NCI-H2171 treated with DMSO at 0.1 percent for 48 hours (cell line): ENCODE data around the gene GRID1.
A peak's percentile ranks its signal among the peaks of the same experiment; 100 is the strongest.

ENCODE experiments used
- DNase-seq: peaks from one replicate; lab custom pipeline; 2025; lab: John Stamatoyannopoulos, UW

Gene GRID1

DNA sequence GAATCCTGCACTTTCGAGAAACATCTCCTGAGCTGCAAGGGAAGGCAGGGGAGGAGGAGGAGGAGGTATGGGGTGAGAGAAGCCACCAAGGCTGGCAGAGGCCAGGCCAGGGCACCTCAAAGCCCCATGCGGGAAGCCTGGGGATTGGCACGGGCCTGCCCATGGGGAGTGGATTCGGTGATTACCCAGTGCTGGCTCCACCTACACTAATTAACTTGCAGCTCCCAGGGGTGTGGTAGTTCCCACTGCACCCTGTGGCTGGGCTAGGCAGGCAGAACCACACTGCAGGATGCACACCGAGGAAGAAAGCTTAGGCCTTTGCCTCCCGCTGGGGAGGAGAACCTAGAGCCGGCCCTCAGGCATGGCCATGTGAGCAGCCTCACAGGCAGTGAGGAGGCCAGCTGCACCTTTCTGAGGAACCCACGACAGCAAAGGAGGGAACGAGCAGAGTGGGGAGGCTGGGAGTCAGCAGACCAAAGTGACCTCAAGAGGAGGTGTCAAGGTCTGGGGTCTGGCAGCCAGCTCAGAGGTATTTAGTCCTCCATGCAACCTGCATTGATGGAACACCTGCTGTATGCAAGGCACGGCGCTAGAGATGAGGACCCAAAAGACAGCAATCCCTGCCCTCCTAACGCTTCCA lies 27.2 kb downstream of the GRID1 start:
- no peak for DNase-seq

DNA sequence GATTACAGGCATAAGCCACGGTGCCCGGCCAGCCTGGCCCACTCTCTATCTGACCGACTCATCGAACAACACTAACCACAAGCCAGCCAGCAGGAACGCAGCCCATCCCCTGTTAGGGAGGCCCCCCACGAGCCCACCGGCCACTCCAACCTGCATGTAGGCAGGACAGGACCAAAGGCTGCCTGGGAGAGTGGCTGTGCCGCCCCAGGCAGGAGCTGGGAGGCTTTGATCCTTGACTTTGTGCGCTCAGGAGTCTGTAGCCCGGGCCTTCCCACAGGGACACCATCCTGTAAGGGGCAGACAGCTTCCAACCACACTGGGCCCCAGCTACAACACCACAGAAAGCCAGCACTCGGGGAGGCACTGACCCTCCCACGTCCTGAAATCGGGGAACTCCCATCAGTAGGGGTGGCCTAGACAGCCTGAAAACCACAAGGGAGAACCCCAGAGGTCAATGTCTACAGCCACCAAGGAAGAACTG lies 29.4 kb downstream of the GRID1 start:
- DNase-seq = no peak

DNA sequence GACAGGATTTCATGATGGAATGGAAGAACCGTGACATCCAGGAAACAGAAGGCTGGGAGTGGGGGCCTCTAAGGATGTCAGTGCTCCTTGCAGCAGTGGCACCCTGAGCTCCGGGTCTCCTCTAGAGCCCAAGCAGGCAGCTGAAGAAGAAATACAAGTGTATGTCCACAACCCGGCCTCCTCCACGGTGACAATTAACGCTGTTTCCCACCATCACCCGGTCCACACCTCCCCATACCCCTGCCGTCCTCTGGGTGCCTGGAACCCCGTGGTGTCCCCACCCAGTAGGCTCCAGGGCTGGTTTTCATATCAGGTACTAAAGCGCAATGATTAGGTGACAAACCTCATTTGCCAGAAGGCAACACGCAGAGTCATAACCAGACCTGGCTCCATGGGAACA lies 30.3 kb downstream of the GRID1 start:
- DNase-seq = no peak

DNA sequence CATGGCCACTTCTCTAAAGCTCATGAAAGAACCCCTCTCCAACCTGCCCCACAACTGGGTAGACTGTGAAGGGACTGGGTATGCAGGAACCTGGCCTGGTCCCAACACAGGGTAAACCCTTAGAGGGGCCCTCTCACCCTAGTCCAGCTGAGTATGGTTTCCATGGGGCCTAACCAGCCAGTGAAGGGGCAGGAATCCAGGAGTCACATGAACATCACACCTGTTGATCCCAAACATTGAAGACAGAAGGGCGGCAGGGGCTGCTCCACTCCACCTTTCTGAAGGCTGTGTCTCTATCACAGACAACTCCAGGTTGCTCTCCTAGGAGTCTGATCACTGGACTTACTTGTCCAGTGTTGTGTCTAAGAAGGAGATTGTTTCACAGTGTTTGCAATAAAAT lies 30.8 kb downstream of the GRID1 start:
- DNase-seq = no peak

DNA sequence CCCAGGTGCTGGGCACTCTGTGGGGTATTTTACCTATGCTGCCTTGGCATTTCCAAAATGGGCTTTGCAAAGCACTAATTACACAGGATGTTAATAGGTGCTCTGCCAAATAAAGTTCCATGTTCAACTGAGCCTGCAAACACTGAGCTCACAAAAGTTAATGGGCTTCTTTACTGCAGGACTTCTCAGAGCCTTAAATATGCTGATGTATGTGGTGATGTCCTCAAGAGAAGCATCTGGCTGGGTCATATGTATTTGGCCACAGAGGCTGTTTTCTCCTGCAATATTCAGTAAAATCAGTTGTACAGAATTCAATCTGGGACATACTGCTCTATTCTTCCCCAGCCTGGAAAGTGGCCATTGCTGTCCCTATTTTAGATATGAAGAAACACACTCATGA lies 31.3 kb downstream of the GRID1 start:
- no peak for DNase-seq

GRCh38 chr10:86334488-86335085 lies 32.0 kb downstream of the GRID1 start:
- DNase-seq = peak; percentile 25

DNA sequence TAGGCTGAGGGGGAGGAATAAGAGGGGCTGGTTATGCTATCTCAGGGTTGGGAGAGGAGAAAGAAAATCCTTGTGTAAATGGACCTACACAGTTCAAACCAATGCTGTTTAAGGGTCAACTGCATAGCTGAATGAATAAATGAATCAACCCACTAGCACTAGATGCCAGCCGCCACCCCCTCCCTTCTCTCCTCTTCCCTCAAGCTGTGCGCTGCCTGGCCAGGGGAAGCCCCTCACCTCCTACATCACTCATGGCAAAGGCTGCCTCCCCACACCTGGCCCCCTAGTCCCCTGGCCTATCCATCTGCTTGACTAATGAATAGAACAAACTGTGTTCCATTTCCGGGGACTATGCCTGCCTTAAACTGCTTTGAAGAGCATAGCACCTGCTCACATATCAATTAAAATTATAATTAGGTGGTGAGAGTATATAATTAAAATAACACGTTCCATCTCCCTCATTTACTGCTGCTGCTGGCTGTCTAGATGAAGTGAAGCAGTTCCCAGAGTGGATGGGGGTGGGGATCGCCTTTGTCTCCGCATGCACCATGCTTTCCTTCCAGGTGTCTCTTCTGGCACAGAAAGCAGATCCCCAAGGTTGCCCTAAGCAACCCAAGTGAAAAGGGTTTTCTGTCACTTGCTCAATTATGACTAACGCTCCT lies 32.6 kb downstream of the GRID1 start:
- peak; percentile 80 for DNase-seq

- DNase-seq = no peak
These were observed 34.7 kb downstream of the GRID1 start for GRCh38 chr10:86331861-86332260.

DNA sequence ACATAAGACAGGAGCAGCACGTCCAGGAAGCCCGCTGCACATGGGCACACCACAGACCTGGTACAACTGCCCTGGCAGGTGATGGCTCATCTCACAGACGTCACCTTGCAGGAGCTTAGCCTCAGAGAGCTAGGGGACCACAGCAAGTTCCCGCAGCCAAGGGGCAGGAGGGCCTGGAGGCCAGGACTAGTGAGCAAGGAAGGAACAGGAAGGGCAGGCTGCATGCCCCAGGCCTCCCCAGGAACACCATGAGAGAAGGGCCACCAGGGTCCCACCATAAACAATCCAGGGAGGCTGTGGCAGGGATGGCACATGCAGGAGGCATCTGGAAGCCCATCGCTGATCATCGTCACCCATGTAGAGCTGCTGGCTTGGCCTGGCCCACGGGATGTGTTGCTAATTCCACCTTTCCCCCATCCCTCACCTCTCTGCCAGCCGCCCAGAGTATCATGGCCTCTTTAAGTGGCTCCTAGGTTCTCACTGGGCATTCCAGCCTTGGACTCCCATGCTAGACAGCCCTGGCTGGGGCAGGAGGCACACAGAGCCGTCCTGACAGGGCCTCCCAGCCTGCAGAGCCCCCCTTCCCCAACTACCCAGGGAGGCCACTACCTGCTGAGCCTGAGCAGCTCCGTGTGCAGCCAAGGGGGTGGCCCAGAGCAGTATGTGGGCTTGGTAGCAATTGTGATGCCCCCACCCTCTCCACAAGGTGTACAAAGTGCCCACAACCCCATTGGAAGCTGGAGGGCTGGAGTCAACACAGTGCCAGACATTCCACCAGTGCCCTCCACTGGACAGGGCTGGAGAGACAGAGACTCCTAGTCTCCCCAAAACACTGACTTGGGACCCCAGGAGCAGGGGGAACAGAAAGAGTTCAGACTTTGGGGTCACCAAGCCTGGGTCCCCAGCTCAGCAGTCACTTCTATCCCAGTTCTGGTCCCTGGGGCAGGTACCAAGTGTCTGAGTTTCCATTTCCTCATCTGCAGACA lies 35.5 kb downstream of the GRID1 start:
- no peak for DNase-seq

DNA sequence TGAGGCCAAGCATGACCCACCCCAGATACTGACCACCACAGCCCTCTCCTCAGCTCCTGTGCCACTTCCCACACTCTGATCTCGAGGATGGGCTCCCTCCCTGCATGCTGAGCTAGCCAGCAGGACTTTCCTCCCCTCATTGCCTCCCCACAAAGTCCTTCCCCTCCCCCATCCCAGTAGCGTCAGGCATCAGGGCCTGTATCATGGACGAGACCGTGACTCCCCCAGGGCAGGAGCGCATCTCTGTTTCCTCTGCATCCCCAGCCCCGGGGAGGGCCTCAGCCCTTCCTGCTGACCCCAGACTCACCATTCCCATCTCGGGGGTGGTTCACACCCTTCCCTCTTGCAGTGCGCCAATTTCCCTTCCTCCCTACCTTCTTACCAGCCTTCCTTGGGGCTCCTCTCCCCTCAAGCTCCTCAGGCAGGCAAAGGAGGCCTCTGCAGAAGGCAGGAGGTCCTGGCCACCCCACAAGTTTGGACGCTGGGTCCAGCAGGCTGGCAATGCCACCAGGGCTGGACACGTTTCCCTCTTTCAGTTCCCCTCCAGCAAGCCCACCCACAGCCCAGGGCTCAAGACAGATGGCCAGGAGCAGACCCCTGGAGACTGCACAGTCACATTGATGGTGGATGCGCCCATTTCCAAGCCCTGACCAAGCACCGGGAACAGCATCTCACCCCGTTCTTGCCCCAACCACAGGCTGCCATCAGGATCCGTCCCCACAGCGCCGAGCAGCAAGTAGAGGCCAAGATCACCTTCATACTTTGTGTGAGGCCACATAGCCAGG lies 36.5 kb downstream of the GRID1 start:
- no peak for DNase-seq

GRCh38 chr10:86329093-86329710 lies 37.4 kb downstream of the GRID1 start:
- DNase-seq = no peak

DNA sequence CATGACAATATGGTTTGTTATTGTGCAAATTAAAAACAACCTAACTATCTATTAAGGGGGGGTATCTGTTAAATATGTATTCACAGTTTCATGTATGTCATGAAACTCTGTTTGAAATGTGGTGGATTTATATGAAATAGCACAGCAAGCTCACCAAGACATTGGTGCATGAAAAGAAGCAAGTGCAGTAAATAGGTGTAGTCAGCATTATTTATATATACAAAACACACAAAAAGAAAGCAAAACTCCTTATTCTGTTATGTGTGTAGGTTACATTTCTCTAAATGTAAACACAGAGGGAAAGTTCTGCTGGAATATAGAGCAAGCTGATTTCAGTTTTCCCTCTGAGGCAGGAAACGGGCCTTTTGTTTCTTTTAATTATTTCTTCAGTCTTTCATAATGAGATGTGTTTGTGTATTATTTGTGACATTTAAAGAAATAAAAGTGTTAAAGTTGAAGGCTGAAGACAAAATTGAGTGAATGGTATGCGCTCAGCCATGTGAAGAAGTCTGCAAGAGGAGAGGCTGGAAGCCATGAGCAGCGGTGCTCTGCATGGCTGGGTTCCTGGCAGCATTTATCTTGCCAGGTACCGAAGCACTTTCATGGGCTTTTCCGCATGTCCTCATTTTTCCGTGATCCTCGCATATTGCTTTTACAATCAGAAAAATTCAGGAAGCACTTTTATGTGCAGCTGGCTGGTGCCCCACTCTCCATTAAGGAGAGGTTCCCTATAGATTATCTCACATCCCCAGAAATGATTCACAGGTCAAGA lies 38.5 kb downstream of the GRID1 start:
- no peak for DNase-seq

DNA sequence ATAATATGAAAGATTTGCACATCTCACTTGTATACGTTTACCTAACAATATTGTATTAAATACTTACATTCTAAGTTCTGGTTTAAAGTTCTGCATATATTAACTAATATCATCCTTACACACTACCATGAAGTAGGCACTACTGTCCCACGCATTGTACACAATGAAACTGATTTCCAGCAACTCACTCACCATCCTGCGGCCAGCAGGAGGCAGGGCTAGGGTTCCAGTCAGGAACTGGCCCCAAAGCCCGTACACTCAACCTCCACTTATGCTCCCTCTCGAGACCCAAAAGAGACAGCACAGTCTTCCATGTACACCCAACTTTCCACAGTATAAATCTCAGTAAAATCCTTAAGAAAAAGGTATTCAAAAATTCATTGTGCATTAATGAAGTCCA lies 41.4 kb downstream of the GRID1 start:
- DNase-seq = no peak

- DNase-seq = no peak
These were observed 45.0 kb downstream of the GRID1 start for GRCh38 chr10:86321568-86321967.

GRCh38 chr10:86319676-86320075 lies 46.9 kb downstream of the GRID1 start:
- DNase-seq = no peak

DNA sequence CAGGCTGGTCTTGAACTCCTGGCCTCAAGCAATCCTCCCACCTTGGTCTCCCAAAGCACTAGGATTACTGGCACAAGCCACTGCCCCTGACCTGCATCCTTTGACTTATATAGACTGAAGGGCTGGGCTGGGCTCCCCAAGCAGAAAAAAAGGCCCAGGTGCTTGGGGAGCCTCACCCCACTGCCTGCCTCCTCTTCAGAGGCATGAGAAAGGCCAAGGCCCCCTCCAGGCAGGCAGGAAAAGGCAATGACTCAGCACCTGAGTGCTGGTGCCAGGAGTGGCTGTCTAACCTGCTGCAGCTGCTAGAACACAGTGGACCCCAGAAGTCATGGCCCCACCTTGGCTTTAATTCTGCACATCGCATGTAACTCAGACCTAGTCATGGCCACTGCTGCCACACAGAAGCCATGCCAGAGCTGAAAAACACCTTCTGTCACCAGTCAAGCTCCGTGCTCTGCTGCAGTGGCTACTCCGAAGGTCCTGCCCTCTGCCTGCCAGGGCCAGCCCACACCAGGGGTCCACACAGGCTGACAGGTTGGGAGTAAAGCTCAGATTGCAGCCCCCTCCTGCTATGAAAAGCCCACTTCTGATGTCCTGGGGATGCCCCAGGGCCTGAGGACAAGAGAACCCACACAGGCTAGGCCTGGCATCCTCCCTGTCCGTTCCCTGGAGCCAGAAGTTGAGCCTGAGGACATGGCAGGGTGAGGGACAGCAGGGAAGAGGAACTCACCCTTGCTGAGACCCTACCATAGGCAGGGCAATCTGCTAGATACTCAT lies 48.5 kb downstream of the GRID1 start:
- DNase-seq = no peak

DNA sequence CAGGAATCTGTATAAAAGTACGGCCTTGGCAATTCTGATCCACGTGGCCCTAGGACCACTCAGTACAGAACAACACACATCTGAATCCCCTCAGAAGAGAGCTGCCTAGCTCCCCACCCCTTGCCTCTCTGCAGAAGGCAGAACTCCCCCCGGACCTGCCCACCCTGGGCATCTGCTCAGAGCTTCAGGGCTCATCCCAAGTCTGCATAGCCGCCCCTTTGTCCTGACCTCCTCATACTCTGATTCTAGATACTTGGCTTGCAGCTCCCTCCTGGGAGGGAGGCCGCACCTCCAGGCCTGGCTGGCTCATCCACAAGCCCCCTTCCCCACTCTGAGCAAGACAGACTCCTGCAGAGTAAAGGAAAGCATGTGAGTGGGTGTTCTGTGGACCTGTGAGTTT lies 49.6 kb downstream of the GRID1 start:
- DNase-seq = no peak

- no peak for DNase-seq
These were observed 50.2 kb downstream of the GRID1 start for GRCh38 chr10:86316274-86316835.

- DNase-seq = no peak
These were observed 51.0 kb downstream of the GRID1 start for GRCh38 chr10:86315549-86315942.
